Gastrocnemius medialis (tissue), 4 donors: Measurements from ENCODE around the gene ERCC2. TPM values are rescaled to one million over a fixed set of nuclear protein-coding genes. Genes with fewer than 3 reads are reported as not detected.

Experiments
- ATAC-seq, 2 donors: fragments of 150-250 bp; one replicate each; pipeline ENCODE4 v1.9.1; 2016
- DNase-seq, 2 donors: peaks; one replicate each; pipeline ENCODE4 v3.0.0-alpha.2; 2019
- H3K27ac ChIP-seq, 4 donors: fragments of 200-600 bp; sonication (generic); 1 replicate in 1 of 4; 2 replicates in 3 of 4; pipeline ENCODE4 v1.5.1; 2016 to 2018; ENCODE audit warnings: mild to moderate bottlenecking in 2 of 4, moderate library complexity in 1 of 4
- H3K27me3 ChIP-seq, 3 donors: fragments of 200-600 bp; sonication (generic) in 2 of 3; 1 replicate in 1 of 3; 2 replicates in 2 of 3; pipeline versions ENCODE4 v1.5.1 to v1.6.0; 2016 to 2019; ENCODE audit warnings: mild to moderate bottlenecking in 1 of 3, moderate library complexity in 1 of 3
- H3K36me3 ChIP-seq, 2 donors: fragments of 200-600 bp; sonication (generic) in 1 of 2; one replicate each; pipeline ENCODE4 v1.5.1; 2017 to 2018
- H3K4me1 ChIP-seq, 2 donors: fragments of 200-600 bp; sonication (generic) in 1 of 2; one replicate each; pipeline ENCODE4 v1.5.1; 2016 to 2017; ENCODE audit warnings: mild to moderate bottlenecking in 2 of 2
- H3K4me3 ChIP-seq, 4 donors: fragments of 200-600 bp; sonication (generic) in 3 of 4; 1 replicate in 1 of 4; 2 replicates in 3 of 4; pipeline ENCODE4 v1.5.1; 2016 to 2019; ENCODE audit warnings: mild to moderate bottlenecking in 2 of 4
- H3K9me3 ChIP-seq, 3 donors: fragments of 200-600 bp; sonication (generic) in 2 of 3; 1 replicate in 1 of 3; 2 replicates in 2 of 3; pipeline ENCODE4 v1.5.1; 2016 to 2019
- POLR2A ChIP-seq, 2 donors: fragments of 450-650 bp; IDR thresholded peaks; one replicate each; pipeline ENCODE4 v1.6.1; 2017; ENCODE audit warnings: antibody characterized with exemption in 2 of 2, mild to moderate bottlenecking in 2 of 2, moderate library complexity in 2 of 2
- in situ Hi-C, 4 donors: fragments of 200-750 bp; cut with MboI; loops; one replicate each; pipeline versions ENCODE4 v1.15.0 to v1.8.0; 2017; ENCODE audit warnings: low sequenced_read_pairs in 4 of 4
- intact Hi-C: fragments of 100-400 bp; cut with DNase I; formaldehyde crosslinking; loops from one replicate; pipeline ENCODE4 v1.15.1; 2023; ENCODE audit warnings: low total_unique reads
- total RNA-seq, 4 donors: library from RNA; depleted of rRNA; stranded (reverse); fragments of >200 nt; gene quantifications; one replicate each; pipeline versions ENCODE4 v1.1.0 to v1.2.3, GENCODE V29; 2016
- TF ChIP-seq, protein P1 (sequence below), 5 experiments: fragments of 450-650 bp in 3 of 5; fragments of 200-600 bp in 2 of 5; sonication (generic) in 2 of 5; IDR thresholded peaks in 4 of 5; conservative IDR thresholded peaks in 1 of 5; 1 replicate in 4 of 5; 2 replicates in 1 of 5; pipeline ENCODE4 v1.5.1; 2016 to 2019; ENCODE audit warnings: antibody characterized with exemption in 5 of 5, mild to moderate bottlenecking in 3 of 5, moderate library complexity in 3 of 5

Gene ERCC2
- total RNA-seq, 4 donors from 2014 or later, result 4.8 to 8.9 (median 7.2) TPM

DNA sequence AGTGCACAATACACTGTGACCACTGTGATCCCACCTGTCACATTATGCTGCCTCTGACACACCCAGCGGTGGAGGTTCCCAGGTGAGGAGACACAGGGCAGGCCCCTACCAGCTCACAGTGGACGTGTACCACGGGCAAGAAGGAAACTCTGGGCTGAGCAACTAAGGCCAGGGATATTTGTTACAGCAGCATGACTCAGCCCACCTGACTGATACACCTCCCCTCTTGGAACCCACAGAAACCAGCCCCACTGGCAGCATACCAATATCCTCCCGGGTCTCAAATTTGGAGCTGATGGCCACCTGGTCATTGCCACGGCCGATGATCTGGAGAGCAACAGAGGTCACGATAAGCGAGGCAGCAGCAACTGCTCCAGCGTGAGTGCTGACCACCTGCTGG lies 15.0 kb downstream of the ERCC2 start:
- intact Hi-C loops (no loop called here), in situ Hi-C loops (no loop called here)
- Histone ChIP-seq H3K27ac (no peak overlapping the region), H3K27me3 (no peaks in the 10 kb centered on the region), H3K4me3 (no peak overlapping the region), H3K36me3 (peaks cover 0 to 26% of the 10 kb centered on the region in 2 donors), H3K9me3 (no peaks in the 10 kb centered on the region), H3K4me1 (no peaks in the 10 kb centered on the region)
- DNase-seq (no peak), ATAC-seq (no peak)
- no peak for TF ChIP-seq POLR2A (IDR thresholded peaks at IDR 0.05)
- TF ChIP-seq, protein P1, sequence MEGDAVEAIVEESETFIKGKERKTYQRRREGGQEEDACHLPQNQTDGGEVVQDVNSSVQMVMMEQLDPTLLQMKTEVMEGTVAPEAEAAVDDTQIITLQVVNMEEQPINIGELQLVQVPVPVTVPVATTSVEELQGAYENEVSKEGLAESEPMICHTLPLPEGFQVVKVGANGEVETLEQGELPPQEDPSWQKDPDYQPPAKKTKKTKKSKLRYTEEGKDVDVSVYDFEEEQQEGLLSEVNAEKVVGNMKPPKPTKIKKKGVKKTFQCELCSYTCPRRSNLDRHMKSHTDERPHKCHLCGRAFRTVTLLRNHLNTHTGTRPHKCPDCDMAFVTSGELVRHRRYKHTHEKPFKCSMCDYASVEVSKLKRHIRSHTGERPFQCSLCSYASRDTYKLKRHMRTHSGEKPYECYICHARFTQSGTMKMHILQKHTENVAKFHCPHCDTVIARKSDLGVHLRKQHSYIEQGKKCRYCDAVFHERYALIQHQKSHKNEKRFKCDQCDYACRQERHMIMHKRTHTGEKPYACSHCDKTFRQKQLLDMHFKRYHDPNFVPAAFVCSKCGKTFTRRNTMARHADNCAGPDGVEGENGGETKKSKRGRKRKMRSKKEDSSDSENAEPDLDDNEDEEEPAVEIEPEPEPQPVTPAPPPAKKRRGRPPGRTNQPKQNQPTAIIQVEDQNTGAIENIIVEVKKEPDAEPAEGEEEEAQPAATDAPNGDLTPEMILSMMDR (IDR thresholded peaks at IDR 0.05 in 4 of 5, conservative IDR thresholded peaks at IDR 0.05 in 1 of 5), result no peak

GRCh38 chr19:45354241-45354842 lies 16.0 kb downstream of the ERCC2 start:
- H3K9me3 ChIP-seq, result no peaks in the 10 kb centered on the region
- H3K27ac ChIP-seq, result no peak overlapping the region
- no peak overlapping the region for H3K4me3 ChIP-seq
- ATAC-seq (no peak), DNase-seq (no peak)
- TF ChIP-seq POLR2A (IDR thresholded peaks at IDR 0.05), result no peak
- TF ChIP-seq, protein P1 (IDR thresholded peaks at IDR 0.05 in 4 of 5, conservative IDR thresholded peaks at IDR 0.05 in 1 of 5), result no peak
- no peaks in the 10 kb centered on the region for H3K4me1 ChIP-seq
- H3K36me3 ChIP-seq, result peaks cover 0 to 26% of the 10 kb centered on the region in 2 donors
- intact Hi-C loops (no loop called here), in situ Hi-C loops (no loop called here)
- no peaks in the 10 kb centered on the region for H3K27me3 ChIP-seq

DNA sequence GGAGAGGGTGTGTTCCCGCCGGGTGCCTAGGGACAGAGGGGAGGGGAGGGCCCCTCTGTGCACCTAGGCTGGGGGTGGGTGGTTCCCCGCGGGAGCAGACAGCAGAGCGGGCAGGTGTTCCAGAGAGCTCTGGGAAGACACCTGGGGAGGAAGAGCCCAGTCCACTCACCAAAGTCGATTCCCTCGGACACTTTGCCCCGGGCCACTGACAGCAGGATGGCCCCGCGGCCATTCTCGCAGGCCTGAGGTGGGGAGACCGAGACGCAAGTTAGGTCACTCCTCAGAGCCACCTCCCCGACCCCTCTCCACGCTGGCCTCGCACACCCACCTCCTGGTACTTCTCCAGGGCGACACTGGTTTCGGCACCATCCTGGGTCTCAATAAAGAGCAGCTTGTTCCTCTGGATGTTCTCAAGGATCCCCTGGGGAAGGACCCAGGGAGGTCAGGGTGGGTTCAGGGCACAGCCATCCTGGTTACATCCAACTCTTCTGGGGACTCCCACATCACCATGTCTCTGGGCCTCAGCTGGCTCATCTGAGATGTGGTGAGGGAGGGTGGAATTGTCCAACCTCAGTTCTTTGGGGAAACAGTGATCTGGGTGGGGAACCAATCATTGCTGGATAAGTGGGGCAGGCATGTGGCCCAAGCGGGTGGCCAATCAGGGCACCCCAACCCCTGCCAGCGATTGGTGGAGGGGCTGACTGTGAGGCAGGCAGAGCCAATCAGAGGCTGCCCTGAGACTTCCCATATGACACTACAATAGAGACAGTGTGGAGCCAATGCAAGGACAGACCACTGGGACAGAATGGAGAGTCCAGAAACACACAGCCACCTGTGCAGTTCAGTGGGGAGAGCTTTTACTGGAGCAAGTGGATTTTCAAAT lies 17.2 kb downstream of the ERCC2 start:
- H3K27ac ChIP-seq, result no peak overlapping the region
- H3K27me3 ChIP-seq, result peaks cover 0 to 1% (median 0%) of the 10 kb centered on the region in 3 donors
- H3K9me3 ChIP-seq, result no peaks in the 10 kb centered on the region
- TF ChIP-seq, protein P1 (IDR thresholded peaks at IDR 0.05 in 4 of 5, conservative IDR thresholded peaks at IDR 0.05 in 1 of 5), result no peak
- no peak for TF ChIP-seq POLR2A (IDR thresholded peaks at IDR 0.05)
- ATAC-seq, result no peak
- peaks cover 0 to 26% of the 10 kb centered on the region in 2 donors for H3K36me3 ChIP-seq
- no peak for DNase-seq
- intact Hi-C loops (no loop called here), in situ Hi-C loops (no loop called here)
- H3K4me1 ChIP-seq, result no peaks in the 10 kb centered on the region
- no peak overlapping the region for H3K4me3 ChIP-seq

- DNase-seq (no peak), ATAC-seq (no peak)
- Histone ChIP-seq H3K4me3 (no peak overlapping the region), H3K27ac (no peak overlapping the region), H3K9me3 (no peaks in the 10 kb centered on the region), H3K36me3 (peaks cover 0 to 26% of the 10 kb centered on the region in 2 donors), H3K4me1 (no peaks in the 10 kb centered on the region), H3K27me3 (peaks cover 0 to 8% (median 1%) of the 10 kb centered on the region in 3 donors)
- TF ChIP-seq, protein P1 (IDR thresholded peaks at IDR 0.05 in 4 of 5, conservative IDR thresholded peaks at IDR 0.05 in 1 of 5), result no peak
- no peak for TF ChIP-seq POLR2A (IDR thresholded peaks at IDR 0.05)
- intact Hi-C loops, result no loop called here
- in situ Hi-C loops, result no loop called here
Measured at GRCh38 chr19:45352471-45352870, 17.9 kb downstream of the ERCC2 start.
